ENCODE data around the gene GNG12.
"Not testable (repeated sequence)": the region's sequence is repeated elsewhere in the genome, so short reads cannot be mapped to it uniquely, and the experiment has no call there.

Gene GNG12

GRCh38 chr1:67677930-67678329 is 155.3 kb downstream of the GNG12 start:
- DNase-seq (ENCODE audit: low read depth): no peak

DNA sequence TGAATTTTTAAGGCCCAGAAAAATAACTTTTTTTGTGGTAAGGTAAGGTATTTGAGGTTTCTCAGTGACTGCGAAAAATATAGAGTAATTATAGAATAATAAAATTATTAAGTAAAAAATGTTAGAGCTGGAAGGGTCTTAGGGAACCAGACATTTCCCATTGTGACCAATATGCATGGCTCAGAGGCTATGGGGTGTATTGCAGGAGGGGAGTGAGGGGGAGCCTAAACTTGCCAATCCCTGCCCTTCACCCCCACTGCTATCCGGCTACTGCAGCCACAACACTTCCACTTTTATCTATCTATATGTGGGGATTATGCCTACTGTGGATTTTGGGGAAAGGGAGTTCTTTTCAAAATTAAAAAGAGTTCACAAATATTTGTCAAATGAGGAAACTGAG is 155.9 kb downstream of the GNG12 start:
- DNase-seq (ENCODE audit: low read depth): no peak

- DNase-seq (ENCODE audit: low read depth): no peak
Observed at GRCh38 chr1:67676946-67677345, 156.3 kb downstream of the GNG12 start.

GRCh38 chr1:67676287-67676686 is 157.0 kb downstream of the GNG12 start:
- DNase-seq (ENCODE audit: low read depth): no peak

- DNase-seq (ENCODE audit: low read depth): no peak
Observed at GRCh38 chr1:67675800-67676199, 157.5 kb downstream of the GNG12 start.

- no peak for DNase-seq (ENCODE audit: low read depth)
Observed at GRCh38 chr1:67674260-67675011, 158.8 kb downstream of the GNG12 start.

DNA sequence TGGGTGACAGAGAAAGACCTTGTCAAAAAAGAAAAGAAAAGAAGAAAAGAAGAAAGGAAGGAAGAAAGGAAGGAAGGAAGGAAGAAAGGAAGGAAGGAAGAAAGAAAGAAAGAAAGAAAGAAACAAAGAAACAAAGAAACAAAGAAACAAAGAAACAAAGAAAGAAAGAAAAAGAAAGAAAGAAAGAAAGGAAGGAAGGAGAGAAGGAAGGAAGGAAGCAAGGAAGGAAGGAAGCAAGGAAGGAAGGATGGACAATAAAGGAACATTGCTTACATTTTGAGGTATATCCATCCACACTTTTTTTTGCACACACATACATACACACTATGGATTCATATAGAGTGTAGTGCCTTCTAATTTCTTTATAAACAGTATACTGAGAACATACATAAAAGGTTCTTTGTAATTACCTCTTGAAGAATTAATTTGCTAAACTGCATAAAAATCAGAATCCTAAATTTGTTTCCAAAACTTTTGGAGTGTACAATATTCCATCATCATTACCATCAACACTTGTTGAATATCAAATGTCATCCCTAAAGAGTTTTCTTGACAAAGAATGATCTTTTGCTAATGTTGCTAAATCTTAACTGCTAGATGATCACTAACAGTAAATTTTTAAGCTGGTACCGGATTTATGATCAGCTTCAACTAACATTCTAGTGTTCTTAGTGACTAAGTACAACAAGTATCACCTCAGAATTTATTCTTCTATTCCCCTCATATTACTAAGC is 159.6 kb downstream of the GNG12 start:
- DNase-seq (ENCODE audit: low read depth): no peak

DNA sequence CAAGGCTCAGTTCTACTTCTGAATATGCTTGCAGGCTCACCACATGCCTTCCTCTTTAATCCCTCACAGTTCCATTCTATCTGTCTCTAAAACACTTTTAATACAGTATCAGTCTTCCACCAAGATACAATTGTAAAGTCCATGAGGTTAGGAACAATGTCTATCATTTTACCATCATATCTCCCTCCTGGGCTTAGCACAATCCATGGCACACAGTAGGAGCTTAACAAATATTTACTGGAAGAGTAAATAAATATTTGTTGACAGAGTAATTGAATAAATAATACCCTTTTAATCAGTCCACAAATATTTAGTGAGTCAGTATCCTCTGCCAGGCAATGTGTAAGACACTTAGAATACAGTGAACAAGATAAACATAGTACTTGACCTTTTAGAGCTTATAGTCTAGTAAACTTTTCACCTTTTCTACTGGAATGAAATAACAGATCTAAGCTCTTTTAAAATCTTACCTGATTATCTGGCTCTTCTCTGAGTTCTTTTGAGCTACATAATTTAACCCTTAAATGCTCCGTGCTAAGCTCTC is 160.9 kb downstream of the GNG12 start:
- DNase-seq (ENCODE audit: low read depth): no peak

- DNase-seq (ENCODE audit: low read depth): no peak
Observed at GRCh38 chr1:67668660-67669059, 164.6 kb downstream of the GNG12 start.

DNA sequence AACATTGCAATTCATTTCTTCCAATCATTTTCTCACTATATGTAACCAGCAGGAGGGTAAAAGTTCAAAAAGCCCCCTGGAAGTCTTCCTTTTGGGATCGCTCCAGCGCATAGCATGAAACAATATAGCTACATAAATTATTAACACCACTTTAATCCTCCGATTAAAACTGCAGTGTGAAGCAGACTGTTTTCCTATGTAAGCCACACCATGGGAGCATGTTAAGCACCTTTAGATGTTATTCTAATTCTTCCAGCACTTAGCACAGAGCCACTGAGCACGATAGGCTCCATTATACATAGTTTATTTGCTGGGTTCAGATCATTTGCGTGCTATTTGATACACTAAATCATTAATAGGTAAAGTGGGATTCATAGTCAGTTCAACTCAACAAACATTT is 166.6 kb downstream of the GNG12 start:
- DNase-seq (ENCODE audit: low read depth): no peak

GRCh38 chr1:67665307-67665706 is 168.0 kb downstream of the GNG12 start:
- not testable (repeated sequence) for DNase-seq (ENCODE audit: low read depth)

DNA sequence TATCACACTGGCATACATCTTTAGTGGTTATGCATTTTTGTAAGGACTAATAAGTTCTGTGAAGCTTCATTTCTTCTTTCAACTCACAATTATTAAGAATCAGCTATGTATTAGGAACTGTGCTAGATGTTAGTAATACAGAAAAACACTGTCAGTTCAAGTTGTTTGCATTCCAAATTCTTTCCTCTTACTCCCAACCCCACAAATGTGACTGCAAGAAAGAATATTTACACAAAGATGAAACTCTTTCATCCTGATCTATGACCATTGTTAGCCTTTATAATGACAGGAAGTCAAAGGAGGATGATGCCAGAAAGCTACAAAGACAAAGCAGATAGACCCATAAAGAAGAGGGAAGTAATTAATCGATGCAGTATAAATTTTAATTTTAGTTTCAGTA is 169.2 kb downstream of the GNG12 start:
- no peak for DNase-seq (ENCODE audit: low read depth)

DNA sequence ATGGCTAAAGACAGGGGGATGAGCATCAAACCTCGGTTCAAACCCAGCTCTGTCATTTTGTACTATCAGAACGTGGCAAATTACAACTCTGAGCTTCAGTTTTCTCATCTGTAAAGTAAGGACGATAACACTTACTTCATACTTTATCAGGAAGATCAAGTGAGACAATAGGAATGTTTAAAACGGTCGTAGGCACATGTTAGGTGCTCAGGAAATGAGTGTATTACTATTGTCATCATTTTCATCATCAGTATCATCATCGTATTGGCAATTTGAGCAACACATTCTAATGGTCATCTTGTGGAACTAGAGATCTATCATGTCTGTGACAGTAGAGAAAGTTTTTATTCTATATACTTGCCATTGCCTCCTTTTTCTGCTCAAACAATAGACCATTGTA is 170.4 kb downstream of the GNG12 start:
- DNase-seq (ENCODE audit: low read depth): no peak

- DNase-seq (ENCODE audit: low read depth): no peak
Observed at GRCh38 chr1:67659229-67659628, 174.0 kb downstream of the GNG12 start.

DNA sequence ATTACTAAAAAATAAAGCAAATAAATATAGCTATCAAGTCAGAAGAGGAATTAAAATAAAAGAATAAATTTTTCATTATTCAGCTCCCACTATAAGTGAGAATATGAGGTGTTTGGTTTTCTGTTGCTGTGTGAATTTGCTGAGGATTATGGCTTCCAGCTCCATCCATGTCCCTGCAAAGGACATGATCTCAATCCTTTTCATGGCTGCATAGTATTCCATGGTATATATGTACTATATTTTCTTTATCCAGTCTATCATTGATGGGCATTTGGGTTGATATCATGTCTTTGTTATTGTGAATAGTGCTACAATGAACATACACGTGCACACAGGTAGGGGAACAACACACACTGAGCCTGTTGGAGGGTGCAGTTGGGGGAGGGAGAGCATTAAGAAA is 176.1 kb downstream of the GNG12 start:
- DNase-seq (ENCODE audit: low read depth): not testable (repeated sequence)

- no peak for DNase-seq (ENCODE audit: low read depth)
Observed at GRCh38 chr1:67655581-67655980, 177.7 kb downstream of the GNG12 start.

DNA sequence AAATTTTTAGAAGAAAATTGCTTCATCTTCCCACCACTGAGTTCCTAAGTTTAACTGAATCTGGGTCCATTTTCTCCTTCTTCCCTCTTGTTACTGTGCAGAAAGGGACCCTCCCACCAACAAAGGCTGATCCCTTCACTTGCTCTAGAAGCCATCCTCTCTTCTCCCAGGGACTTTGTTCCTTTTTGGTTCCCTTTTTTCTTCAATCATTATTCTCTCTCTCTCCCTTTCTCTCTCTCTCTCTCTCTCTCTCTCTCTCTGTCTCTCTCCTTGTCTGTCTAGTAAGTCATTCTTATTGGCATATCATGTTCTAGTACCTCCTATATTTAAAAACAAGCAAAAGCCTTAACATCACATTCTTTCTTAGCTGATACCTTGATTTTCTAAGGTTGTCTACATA is 180.0 kb downstream of the GNG12 start:
- no peak for DNase-seq (ENCODE audit: low read depth)

DNA sequence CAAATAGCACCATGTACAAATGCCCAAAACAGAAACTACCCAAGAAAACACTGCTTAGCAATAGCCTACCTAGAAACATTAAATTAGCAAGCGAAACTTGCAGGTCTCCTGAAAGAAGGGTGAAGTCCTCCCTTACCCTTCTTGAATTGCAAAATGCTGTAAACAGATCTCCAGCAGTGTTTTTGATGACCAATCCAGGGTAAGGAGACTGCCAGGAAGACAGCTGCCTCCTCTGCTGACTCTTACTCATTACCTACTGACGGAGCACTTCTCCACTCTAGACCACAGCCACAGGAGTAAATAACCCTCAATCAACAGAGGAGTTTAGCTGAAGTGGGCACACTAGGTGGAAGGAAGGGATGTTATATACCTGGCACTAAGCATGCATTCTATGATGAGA is 180.5 kb downstream of the GNG12 start:
- DNase-seq (ENCODE audit: low read depth): peak; percentile 63
